Activated T-cell treated with anti-CD3 and anti-CD28 coated beads, Interleukin-2, amount 50 U/mL, for 72 hours (primary cell): ENCODE results near the gene PDZD11. TPM values are rescaled to one million over a fixed set of nuclear protein-coding genes. Genes with fewer than 3 reads are reported as not detected.
"Not testable (repeated sequence)": the region's sequence is repeated elsewhere in the genome, so short reads cannot be mapped to it uniquely, and the experiment has no call there.

Experiments
- ATAC-seq, 2 donors: fragments of 150-1000 bp; cut with Tn5 transposase; replicated peaks in 1 of 2; 2 replicates each; pipeline ENCODE4 v1.10.0; 2021; ENCODE audit warnings: moderate library complexity in 2 of 2, mild to moderate bottlenecking in 1 of 2
- DNase-seq, 2 donors: peaks; one replicate each; pipeline ENCODE4 v3.0.0; 2021 to 2022; ENCODE audit warnings: mixed read lengths in 1 of 2
- H3K27ac Mint-ChIP-seq: one replicate; pipeline ENCODE4 v1.8.0; 2022; ENCODE audit warnings: mild to moderate bottlenecking, moderate library complexity, mixed read lengths
- H3K27me3 Mint-ChIP-seq: one replicate; pipeline ENCODE4 v1.8.0; 2022; ENCODE audit warnings: low read depth, mixed read lengths
- H3K36me3 Mint-ChIP-seq, 2 donors: one replicate each; pipeline ENCODE4 v1.8.0; 2022; ENCODE audit warnings: mixed read lengths in 2 of 2, mild to moderate bottlenecking in 1 of 2; ENCODE audit not compliant: insufficient read depth in 2 of 2
- H3K4me1 Mint-ChIP-seq: one replicate; pipeline ENCODE4 v1.8.0; 2022; ENCODE audit warnings: low read depth, mixed read lengths
- H3K4me3 Mint-ChIP-seq, 2 donors: one replicate each; pipeline ENCODE4 v1.8.0; 2022; ENCODE audit warnings: mild to moderate bottlenecking in 2 of 2, mixed read lengths in 2 of 2, moderate library complexity in 2 of 2
- H3K9me3 Mint-ChIP-seq, 2 donors: one replicate each; pipeline ENCODE4 v1.8.0; 2022; ENCODE audit warnings: mixed read lengths in 2 of 2
- total RNA-seq, 2 donors: library from RNA; stranded (reverse); gene quantifications; one replicate each; pipeline ENCODE4 v1.2.3, GENCODE V29; 2022

The PDZD11 gene, protein sequence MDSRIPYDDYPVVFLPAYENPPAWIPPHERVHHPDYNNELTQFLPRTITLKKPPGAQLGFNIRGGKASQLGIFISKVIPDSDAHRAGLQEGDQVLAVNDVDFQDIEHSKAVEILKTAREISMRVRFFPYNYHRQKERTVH
- total RNA-seq, result 10 to 100 TPM; 17.7 to 20.6 TPM

DNA sequence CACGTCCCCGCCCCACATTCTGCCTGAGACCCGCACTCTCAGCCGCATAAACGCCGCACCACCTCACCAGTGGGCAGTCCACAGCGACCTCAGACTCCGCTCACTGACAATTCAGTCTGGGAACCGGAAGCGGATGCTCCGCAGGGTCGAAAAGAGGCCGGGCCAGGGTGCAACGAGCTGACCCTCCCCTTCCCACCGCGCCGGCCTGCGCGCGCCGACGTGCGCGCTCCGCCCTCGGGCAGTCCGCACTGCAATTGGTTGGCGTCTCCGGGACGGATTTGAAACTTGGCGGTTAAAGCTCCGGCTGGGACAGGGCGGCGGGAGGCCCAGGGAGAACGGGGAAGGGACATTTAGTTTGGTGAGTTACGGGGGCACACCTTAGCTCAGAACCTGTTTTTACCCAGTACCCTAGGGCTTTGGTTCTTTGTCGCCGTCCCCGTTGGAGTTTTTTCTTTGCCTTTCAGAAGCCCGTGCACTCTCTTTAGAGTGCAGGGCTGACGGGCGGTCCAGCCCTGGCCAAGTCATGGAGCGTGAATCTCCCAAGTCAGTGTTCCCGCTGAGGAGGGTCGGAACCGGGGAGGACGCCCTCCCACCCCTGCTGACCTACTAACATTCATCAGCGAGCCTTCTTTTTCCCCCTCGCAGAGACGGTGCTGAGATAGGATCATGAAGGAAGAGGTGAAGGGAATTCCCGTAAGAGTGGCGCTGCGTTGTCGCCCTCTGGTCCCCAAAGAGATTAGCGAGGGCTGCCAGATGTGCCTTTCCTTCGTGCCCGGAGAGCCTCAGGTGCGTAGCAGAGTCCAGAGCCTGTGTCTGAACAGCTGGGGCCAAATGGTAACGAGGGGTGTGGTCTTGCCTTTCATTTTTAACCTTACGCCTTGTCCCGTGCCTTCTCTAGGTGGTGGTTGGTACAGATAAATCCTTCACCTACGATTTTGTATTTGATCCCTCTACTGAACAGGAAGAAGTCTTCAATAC, at the start of gene PDZD11, which contains the start of gene KIF4A:
TSS of gene PDZD11 (minus strand) at position 135 of the 978 bp plus-strand sequence. CDS start 586 bp downstream, outside the sequence.
TSS of gene KIF4A (plus strand) at position 312 of the 978 bp plus-strand sequence. CDS start at position 667, 355 bp downstream.
- H3K36me3 Mint-ChIP-seq, result peaks cover 0 to 5% of the 10 kb centered on the region in 2 donors
- DNase-seq (peak; percentile 87), ATAC-seq (peak; percentile 99)
- no peaks in the 10 kb centered on the region for H3K9me3 Mint-ChIP-seq
- H3K4me1 Mint-ChIP-seq, result no peaks in the 10 kb centered on the region
- peak within 1 kb of the TSS; percentile 82 for H3K27ac Mint-ChIP-seq
- peaks cover 13% of the 10 kb centered on the region for H3K27me3 Mint-ChIP-seq
- peak within 1 kb of the TSS; percentile 90 for H3K4me3 Mint-ChIP-seq

DNA sequence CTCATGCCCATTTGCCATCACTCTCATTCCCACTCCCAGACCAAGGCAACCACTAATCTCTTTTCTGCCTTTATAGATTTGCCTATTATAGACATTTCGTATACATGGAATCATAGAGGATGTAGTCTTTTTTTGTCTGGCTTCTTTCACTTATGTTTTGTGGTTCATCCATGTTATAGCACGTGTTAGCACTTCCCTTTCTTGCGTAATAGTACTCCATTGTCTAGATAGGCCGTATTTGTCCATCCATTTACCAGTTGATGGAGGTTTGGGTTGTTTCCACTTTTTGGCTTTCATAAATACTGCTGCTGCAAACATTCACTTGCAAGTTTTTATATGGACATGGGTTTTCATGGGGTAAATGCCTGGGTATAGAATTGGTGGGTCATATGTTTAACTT, 48.6 kb upstream of the PDZD11 start:
- no peaks in the 10 kb centered on the region for H3K9me3 Mint-ChIP-seq
- H3K4me3 Mint-ChIP-seq, result no peak overlapping the region
- ATAC-seq (no peak), DNase-seq (no peak)
- H3K4me1 Mint-ChIP-seq, result peaks cover 9% of the 10 kb centered on the region
- peaks cover 0 to 3% of the 10 kb centered on the region in 2 donors for H3K36me3 Mint-ChIP-seq
- H3K27ac Mint-ChIP-seq, result no peak overlapping the region
- no peaks in the 10 kb centered on the region for H3K27me3 Mint-ChIP-seq

GRCh38 chrX:70336767-70337166, 47.0 kb upstream of the PDZD11 start:
- peaks cover 9% of the 10 kb centered on the region for H3K4me1 Mint-ChIP-seq
- H3K4me3 Mint-ChIP-seq, result no peak overlapping the region
- H3K36me3 Mint-ChIP-seq, result peaks cover under 1 to 3% of the 10 kb centered on the region in 2 donors
- H3K27me3 Mint-ChIP-seq, result peaks cover 7% of the 10 kb centered on the region
- DNase-seq (peak in 1 of 2 donors; percentile 3), ATAC-seq (peak; percentile 98 to 99)
- no peak overlapping the region for H3K27ac Mint-ChIP-seq
- H3K9me3 Mint-ChIP-seq, result no peaks in the 10 kb centered on the region

- ATAC-seq, result no peak
- peaks cover 9% of the 10 kb centered on the region for H3K4me1 Mint-ChIP-seq
- DNase-seq, result no peak
- H3K9me3 Mint-ChIP-seq, result no peaks in the 10 kb centered on the region
- H3K27me3 Mint-ChIP-seq, result peaks cover 14% of the 10 kb centered on the region
- H3K27ac Mint-ChIP-seq, result no peak overlapping the region
- H3K4me3 Mint-ChIP-seq, result no peak overlapping the region
- peaks cover 0 to 4% of the 10 kb centered on the region in 2 donors for H3K36me3 Mint-ChIP-seq
Observed at GRCh38 chrX:70332600-70332999, 42.9 kb upstream of the PDZD11 start.

GRCh38 chrX:70331161-70331560, 41.4 kb upstream of the PDZD11 start:
- no peaks in the 10 kb centered on the region for H3K9me3 Mint-ChIP-seq
- ATAC-seq (no peak), DNase-seq (no peak)
- no peaks in the 10 kb centered on the region for H3K4me1 Mint-ChIP-seq
- H3K27me3 Mint-ChIP-seq, result peaks cover 27% of the 10 kb centered on the region
- H3K4me3 Mint-ChIP-seq, result no peak overlapping the region
- H3K27ac Mint-ChIP-seq, result no peak overlapping the region
- H3K36me3 Mint-ChIP-seq, result peaks cover 3 to 4% of the 10 kb centered on the region in 2 donors

GRCh38 chrX:70324326-70324725, 34.6 kb upstream of the PDZD11 start:
- Mint-ChIP-seq H3K27ac (no peak overlapping the region), H3K27me3 (peaks cover 30% of the 10 kb centered on the region), H3K9me3 (no peaks in the 10 kb centered on the region), H3K36me3 (peaks cover 0 to 3% of the 10 kb centered on the region in 2 donors), H3K4me1 (no peaks in the 10 kb centered on the region), H3K4me3 (no peak overlapping the region)
- ATAC-seq (no peak), DNase-seq (no peak)

- H3K27me3 Mint-ChIP-seq, result peaks cover 30% of the 10 kb centered on the region
- not testable (repeated sequence) for ATAC-seq, H3K4me1 Mint-ChIP-seq, H3K36me3 Mint-ChIP-seq, DNase-seq, H3K27ac Mint-ChIP-seq, H3K9me3 Mint-ChIP-seq, H3K4me3 Mint-ChIP-seq
Observed at GRCh38 chrX:70323628-70324027, 33.9 kb upstream of the PDZD11 start.

DNA sequence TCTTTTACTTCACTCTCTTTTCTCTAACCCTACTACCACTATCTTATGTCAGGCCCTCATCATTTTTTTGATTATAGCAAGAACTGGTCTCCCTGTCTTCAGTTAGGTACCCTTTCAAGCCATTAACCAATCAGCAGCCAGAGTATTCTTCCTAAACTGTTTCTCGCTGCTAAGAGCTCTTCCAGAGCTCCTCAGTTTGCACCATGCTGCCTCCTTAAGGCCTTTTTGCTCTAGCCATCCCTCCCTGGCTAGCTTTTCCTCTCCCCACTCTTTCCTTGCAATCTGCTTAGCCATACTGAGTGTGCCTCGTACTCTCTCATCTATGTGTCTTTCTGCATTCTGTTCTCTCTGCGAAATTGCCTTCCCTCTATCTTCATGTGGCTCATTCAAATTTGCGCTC, 33.1 kb upstream of the PDZD11 start:
- no peak for ATAC-seq
- Mint-ChIP-seq H3K27me3 (peaks cover 29% of the 10 kb centered on the region), H3K27ac (no peak overlapping the region), H3K4me3 (no peak overlapping the region), H3K4me1 (no peaks in the 10 kb centered on the region), H3K9me3 (no peaks in the 10 kb centered on the region), H3K36me3 (peaks cover 0 to 3% of the 10 kb centered on the region in 2 donors)
- no peak for DNase-seq

- no peak overlapping the region for H3K4me3 Mint-ChIP-seq
- H3K27me3 Mint-ChIP-seq, result no peaks in the 10 kb centered on the region
- no peaks in the 10 kb centered on the region for H3K9me3 Mint-ChIP-seq
Observed at GRCh38 chrX:70313503-70313902, 23.8 kb upstream of the PDZD11 start.

GRCh38 chrX:70301716-70302115, 12.0 kb upstream of the PDZD11 start:
- no peak overlapping the region for H3K27ac Mint-ChIP-seq
- peaks cover 5 to 8% of the 10 kb centered on the region in 2 donors for H3K36me3 Mint-ChIP-seq
- no peaks in the 10 kb centered on the region for H3K27me3 Mint-ChIP-seq
- no peaks in the 10 kb centered on the region for H3K9me3 Mint-ChIP-seq
- H3K4me1 Mint-ChIP-seq, result no peaks in the 10 kb centered on the region
- DNase-seq, result no peak
- H3K4me3 Mint-ChIP-seq, result no peak overlapping the region
- ATAC-seq, result no peak

More at GRCh38 chrX:70313503-70313902, 23.8 kb upstream of the PDZD11 start:
- Mint-ChIP-seq H3K4me1 (no peaks in the 10 kb centered on the region), H3K27ac (no peak overlapping the region), H3K36me3 (peaks cover 2 to 6% of the 10 kb centered on the region in 2 donors)
- ATAC-seq, result no peak
- no peak for DNase-seq

DNA sequence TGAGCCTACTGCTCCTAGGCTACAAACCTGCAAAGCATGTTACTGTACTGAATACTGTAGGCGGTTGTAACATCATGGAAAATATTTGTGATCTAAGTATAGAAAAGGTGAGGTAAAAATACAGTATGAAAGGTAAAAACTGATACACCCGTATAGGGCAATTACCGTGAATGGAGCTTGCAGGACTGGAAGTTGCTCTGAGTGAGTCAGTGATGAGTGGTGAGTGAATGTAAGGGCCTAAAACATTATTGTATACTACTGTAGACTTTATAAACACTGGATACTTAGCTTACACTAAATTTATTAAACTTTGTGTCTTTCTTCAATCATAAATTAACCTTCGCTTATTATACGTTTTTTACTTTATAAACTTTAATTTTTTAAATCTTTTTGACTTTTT, 3.9 kb upstream of the PDZD11 start:
- DNase-seq, result no peak
- ATAC-seq, result no peak
- H3K27me3 Mint-ChIP-seq, result no peaks in the 10 kb centered on the region
- peaks cover 0 to 1% of the 10 kb centered on the region in 2 donors for H3K36me3 Mint-ChIP-seq
- H3K4me3 Mint-ChIP-seq, result no peak overlapping the region
- H3K9me3 Mint-ChIP-seq, result no peaks in the 10 kb centered on the region
- no peaks in the 10 kb centered on the region for H3K4me1 Mint-ChIP-seq
- no peak overlapping the region for H3K27ac Mint-ChIP-seq

- Mint-ChIP-seq H3K27me3 (no peaks in the 10 kb centered on the region), H3K4me3 (peak overlapping the region in 1 of 2 donors; percentile 27), H3K36me3 (peaks cover 0 to 1% of the 10 kb centered on the region in 2 donors), H3K9me3 (no peaks in the 10 kb centered on the region), H3K4me1 (no peaks in the 10 kb centered on the region), H3K27ac (no peak overlapping the region)
- ATAC-seq (no peak), DNase-seq (no peak)
Observed at GRCh38 chrX:70292788-70293187, 3.1 kb upstream of the PDZD11 start.

DNA sequence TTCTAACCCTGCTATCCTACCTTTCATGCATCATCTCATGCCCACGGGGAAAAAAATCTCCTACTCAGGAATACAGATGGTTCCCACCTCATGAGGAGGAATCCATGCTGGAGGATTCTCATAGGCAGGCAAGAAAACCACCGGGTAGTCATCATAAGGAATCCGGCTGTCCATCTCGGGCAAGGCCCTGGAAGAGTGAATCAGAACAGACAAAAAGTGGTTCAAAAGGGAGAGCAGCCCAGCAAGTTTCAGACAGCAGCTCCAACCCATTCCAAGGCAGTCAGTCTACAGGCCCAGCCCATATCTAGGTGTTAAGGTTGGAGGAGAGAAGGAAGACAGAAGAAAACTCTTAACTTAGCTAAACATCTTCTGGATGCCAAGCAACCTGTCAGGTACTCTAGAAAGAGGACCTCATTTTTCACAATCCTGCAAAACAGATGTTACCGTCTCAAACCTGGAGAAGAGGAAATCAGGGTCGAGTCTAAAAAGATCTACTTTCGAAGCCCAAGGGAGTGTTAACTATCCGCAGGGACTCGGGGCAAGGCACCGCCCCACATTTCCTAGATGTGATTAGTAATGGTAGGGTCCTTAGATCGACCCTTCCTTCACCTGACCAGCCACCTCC, 447 bp downstream of the PDZD11 start:
- Mint-ChIP-seq H3K4me3 (peak overlapping the region; percentile 90), H3K27me3 (peaks cover 13% of the 10 kb centered on the region), H3K36me3 (peaks cover 0 to 5% of the 10 kb centered on the region in 2 donors), H3K9me3 (no peaks in the 10 kb centered on the region), H3K27ac (peak overlapping the region; percentile 82), H3K4me1 (no peaks in the 10 kb centered on the region)
- DNase-seq (no peak), ATAC-seq (no peak)
